Mucosa of descending colon (tissue), 3 donors: ENCODE data around the gene TJP3. TPM values are rescaled to one million over a fixed set of nuclear protein-coding genes. Genes with fewer than 3 reads are reported as not detected.

Experiments
- ATAC-seq: fragments of 200-7000 bp; cut with Tn5 transposase; one replicate; pipeline ENCODE4 v1.9.1; 2020; ENCODE audit warnings: mild to moderate bottlenecking, moderate library complexity
- DNase-seq, 3 donors: peaks; one replicate each; pipeline ENCODE4 v3.0.0-alpha.2; 2020
- H3K36me3 ChIP-seq: fragments of 200-600 bp; one replicate; pipeline ENCODE4 v1.8.0; 2021; ENCODE audit warnings: low read depth, mild to moderate bottlenecking
- H3K4me1 ChIP-seq: fragments of 200-600 bp; one replicate; pipeline ENCODE4 v1.8.0; 2021; ENCODE audit warnings: low read depth, mild to moderate bottlenecking
- H3K4me3 ChIP-seq: fragments of 200-600 bp; one replicate; pipeline ENCODE4 v1.8.0; 2021; ENCODE audit warnings: mild to moderate bottlenecking
- H3K9me3 ChIP-seq: fragments of 200-600 bp; one replicate; pipeline ENCODE4 v1.8.0; 2021; ENCODE audit warnings: mild to moderate bottlenecking
- intact Hi-C, 2 donors: fragments of 100-400 bp; cut with DNase I in 1 of 2; cut with micrococcal nuclease in 1 of 2; formaldehyde crosslinking; loops; one replicate each; pipeline versions ENCODE4 v1.11.0 to v1.11.1; 2022; cut with DNase I, micrococcal nuclease
- total RNA-seq, 3 donors: library from RNA; stranded (reverse); fragmentation: NEBNext Ultra II Directional in 2 of 3; extraction: Animal tissue kit (Norgen Biotek cat#: 25700) in 2 of 3; gene quantifications; one replicate each; pipeline versions ENCODE4 v1.2.1 to v1.2.4, GENCODE V29; 2021 to 2023
- TF ChIP-seq, protein P1 (sequence below): fragments of 200-600 bp; IDR thresholded peaks from one replicate; pipeline ENCODE4 v1.8.0; 2022; ENCODE audit warnings: antibody characterized with exemption, mild to moderate bottlenecking
- donor health status: DM: no; HTN: no; CAD: no; lungs with moderate emphysema.
- donor health status: DM: no; HTN: no; CAD: no.
- donor health status: DM: no; HTN: yes; CAD: no.

The TJP3 gene
- total RNA-seq, 3 donors from 2014 or later = 167 to 357 (median 285) TPM

DNA sequence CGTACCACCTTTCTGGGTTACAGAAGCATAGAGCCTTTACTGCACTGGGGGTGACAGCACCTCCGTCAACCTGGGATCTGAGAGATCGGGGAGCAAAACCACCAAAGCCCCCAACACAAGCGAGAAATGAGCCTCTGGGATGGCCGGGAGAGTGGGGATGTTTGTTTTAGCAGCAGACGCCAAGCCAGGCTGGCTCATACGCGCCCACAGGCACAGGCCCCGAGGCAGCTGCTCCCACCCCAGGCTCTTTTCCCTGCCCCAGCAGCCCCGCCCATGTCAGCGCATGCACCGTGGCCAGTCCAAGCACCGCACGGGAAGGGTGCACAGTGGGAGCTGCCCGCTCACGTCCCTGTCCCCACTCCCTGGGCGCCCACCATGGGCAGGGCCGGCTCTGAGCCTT, 16.5 kb upstream of the TJP3 start:
- H3K36me3 ChIP-seq = no peaks in the 10 kb centered on the region
- H3K9me3 ChIP-seq = no peaks in the 10 kb centered on the region
- TF ChIP-seq, protein P1, sequence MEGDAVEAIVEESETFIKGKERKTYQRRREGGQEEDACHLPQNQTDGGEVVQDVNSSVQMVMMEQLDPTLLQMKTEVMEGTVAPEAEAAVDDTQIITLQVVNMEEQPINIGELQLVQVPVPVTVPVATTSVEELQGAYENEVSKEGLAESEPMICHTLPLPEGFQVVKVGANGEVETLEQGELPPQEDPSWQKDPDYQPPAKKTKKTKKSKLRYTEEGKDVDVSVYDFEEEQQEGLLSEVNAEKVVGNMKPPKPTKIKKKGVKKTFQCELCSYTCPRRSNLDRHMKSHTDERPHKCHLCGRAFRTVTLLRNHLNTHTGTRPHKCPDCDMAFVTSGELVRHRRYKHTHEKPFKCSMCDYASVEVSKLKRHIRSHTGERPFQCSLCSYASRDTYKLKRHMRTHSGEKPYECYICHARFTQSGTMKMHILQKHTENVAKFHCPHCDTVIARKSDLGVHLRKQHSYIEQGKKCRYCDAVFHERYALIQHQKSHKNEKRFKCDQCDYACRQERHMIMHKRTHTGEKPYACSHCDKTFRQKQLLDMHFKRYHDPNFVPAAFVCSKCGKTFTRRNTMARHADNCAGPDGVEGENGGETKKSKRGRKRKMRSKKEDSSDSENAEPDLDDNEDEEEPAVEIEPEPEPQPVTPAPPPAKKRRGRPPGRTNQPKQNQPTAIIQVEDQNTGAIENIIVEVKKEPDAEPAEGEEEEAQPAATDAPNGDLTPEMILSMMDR = no peak
- DNase-seq (no peak), ATAC-seq (no peak)
- H3K4me1 ChIP-seq = peaks cover 9% of the 10 kb centered on the region
- intact Hi-C loops = no loop called here
- H3K4me3 ChIP-seq = no peak overlapping the region

- peak; percentile 45 for ATAC-seq
- Histone ChIP-seq H3K4me3 (no peak overlapping the region), H3K9me3 (no peaks in the 10 kb centered on the region), H3K4me1 (peaks cover 9% of the 10 kb centered on the region), H3K36me3 (no peaks in the 10 kb centered on the region)
- TF ChIP-seq, protein P1 = no peak
- intact Hi-C loops = no loop called here
- no peak for DNase-seq
These were observed 15.8 kb upstream of the TJP3 start for GRCh38 chr19:3692141-3693024.

DNA sequence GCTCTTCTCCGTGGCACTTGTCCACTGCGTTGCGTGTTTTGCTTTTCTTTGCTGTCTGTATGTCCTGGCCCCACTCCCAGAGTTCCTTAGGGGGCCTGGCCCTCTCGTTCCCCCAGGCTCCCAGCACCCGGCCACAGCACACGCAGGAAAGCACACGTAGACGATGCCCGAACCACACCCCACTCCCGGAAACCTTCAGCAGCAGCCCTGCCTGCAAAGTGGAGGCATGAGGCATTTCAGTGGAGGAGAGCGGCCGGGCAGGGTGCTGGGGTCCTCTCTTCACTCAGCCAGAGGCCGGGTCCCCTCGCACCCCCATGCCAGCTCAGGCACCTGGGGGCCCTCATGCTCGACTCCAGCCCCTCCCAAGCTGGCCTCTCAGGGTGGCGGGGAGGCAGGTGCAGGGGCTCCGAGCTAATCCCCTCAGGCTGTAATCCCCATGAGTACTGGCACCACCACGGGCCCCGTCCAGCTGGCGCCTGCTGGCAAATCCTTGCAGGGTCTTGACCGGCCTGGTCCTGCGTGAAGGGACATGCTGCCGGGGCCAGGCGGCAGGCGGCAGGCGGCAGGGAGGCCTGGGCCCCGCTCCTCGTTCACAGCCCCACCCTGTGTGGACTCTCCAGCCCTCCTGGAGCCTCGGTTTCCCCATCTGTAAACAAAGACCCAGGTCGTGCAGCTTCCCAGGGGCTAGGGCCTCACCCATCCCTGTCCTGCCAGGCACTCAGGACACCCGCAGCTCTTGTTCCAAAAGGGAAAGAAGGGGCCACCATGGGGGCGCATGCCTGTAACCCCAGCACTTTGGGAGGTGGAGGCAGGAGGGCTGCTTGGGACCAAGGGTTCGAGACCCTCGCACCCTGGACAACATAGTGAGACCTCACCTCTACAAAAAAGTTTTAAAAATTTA, 14.9 kb upstream of the TJP3 start:
- Histone ChIP-seq H3K9me3 (no peaks in the 10 kb centered on the region), H3K36me3 (no peaks in the 10 kb centered on the region), H3K4me3 (no peak overlapping the region), H3K4me1 (peaks cover 4% of the 10 kb centered on the region)
- ATAC-seq = no peak
- TF ChIP-seq, protein P1 = no peak
- intact Hi-C loops = no loop called here
- DNase-seq = no peak

DNA sequence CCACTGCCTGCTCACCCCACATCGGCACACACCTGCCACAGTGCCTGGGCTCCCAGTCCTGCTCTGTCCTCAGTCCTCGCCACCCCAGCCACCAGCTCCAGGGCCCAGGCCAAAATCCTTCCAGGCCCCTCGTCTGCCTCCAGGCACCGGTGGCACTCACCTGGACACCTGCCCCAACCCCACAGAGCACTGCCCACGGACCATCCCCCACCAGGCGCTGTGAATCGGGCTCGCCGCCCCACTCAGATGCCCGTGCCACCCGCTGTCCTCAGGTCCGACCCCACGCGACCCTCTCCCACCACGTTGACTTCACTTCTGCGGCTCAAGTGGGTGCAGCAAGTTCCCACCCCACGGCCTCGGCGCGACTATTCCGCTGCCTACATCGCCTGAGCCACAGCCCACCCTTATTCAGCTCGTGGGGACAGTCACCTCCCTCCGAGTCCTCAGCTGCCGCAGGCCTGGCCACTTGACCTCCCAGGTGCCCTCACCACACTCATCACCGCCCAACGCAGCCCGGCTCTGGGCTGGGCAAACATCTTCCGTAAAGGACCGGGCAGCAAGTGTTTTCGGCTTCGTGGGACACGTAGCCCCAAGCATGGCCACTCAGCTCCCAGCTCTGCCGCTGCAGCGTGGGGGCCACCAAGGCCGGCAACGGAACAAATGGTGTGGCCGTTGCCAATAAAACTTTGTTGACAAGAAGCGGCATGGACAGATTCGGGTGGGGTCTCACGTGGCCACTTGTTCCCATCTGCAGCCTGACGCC, 13.6 kb upstream of the TJP3 start:
- TF ChIP-seq, protein P1 = no peak
- Histone ChIP-seq H3K9me3 (no peaks in the 10 kb centered on the region), H3K36me3 (no peaks in the 10 kb centered on the region), H3K4me3 (no peak overlapping the region), H3K4me1 (peaks cover 4% of the 10 kb centered on the region)
- ATAC-seq (no peak), DNase-seq (no peak)
- intact Hi-C loops = no loop called here

DNA sequence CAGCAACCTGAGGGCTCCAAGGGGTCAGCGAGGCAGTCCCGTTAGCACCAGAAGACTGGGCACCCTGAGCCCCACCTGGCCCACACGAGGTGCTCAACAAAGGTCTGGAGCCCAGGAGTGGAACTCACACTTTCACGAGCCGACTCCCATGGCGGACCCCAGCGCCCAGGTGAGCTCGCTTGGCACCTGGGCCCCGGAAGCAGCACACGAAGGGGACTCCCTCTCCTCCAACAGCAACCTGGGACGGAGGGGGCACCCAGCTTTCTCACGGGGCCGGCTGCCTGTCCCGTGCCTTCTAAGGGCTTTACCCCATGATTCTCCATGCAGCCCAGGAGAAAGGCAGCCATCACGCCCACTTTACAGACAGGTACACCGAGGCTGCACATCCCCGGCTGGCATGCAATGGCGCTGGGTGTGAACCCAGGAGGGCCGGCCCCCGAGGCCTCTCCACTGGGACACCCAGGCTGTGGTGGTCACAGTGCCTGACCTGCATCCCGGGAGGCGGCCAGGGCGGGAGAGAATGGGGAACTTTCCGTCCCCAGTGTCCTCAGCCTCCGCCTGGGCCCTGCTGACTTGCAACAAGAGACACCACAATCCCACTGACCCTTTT, 13.0 kb upstream of the TJP3 start:
- no peak overlapping the region for H3K4me3 ChIP-seq
- TF ChIP-seq, protein P1 = no peak
- no peak for DNase-seq
- no peak for ATAC-seq
- intact Hi-C loops = no loop called here
- H3K4me1 ChIP-seq = peaks cover 4% of the 10 kb centered on the region
- no peaks in the 10 kb centered on the region for H3K9me3 ChIP-seq
- no peaks in the 10 kb centered on the region for H3K36me3 ChIP-seq
